NCI-H1417 treated with DMSO at 0.1 percent for 48 hours (cell line): ENCODE measurements around the gene BAX.

Experiments used
- DNase-seq: peaks from one replicate; lab custom pipeline; 2025; lab: John Stamatoyannopoulos, UW

BAX gene

DNA sequence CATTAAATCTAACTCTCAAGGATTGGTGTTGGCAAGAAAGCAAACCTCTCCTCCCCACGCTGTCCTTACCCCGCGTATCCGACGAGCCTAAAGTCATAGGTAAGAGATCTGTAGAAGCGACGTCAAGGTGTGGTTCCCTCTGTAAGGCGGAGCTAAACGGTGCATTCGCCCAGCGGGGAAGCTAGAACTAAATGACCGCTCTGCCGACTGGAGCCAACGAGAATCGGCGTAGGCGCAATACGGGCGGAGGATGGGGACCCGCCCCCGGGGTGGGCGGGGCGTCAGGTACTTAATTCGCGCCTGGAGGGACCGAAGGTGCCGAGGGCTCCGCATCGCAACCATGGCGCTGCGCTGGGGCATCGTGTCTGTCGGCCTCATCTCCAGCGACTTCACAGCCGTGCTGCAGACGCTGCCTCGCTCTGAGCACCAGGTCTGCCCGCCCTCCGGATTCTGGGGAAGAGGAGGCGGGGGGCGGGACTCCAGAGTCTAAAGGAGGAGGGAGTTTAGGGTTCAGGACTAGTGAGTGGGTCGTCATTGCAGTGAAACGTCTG is 21.2 kb upstream of the BAX start, which contains the start of gene DHDH:
Gene DHDH (plus strand): TSS at position 318 of the 551 bp plus-strand sequence. CDS start 23 bp downstream, at position 341.
- DNase-seq: peak; percentile 55

DNA sequence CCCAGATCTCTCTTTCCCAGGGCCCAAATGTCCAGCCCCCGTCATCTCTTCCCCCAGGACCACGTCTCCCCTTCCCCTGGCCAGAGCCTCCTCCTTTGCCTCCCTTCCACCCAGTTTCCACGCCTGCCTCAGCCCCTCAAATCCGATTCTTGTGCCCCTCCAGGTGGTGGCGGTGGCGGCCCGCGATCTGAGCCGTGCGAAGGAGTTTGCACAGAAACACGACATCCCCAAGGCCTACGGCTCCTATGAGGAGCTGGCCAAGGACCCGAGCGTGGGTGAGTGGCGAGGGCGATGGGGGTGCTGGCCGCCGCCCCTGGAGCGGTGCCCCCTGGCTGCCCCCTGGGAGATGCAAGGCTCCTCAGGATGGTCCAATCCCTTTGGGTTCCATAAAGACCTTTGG is 19.8 kb upstream of the BAX start:
- no peak for DNase-seq

GRCh38 chr19:48935864-48936263 is 18.8 kb upstream of the BAX start:
- no peak for DNase-seq

DNA sequence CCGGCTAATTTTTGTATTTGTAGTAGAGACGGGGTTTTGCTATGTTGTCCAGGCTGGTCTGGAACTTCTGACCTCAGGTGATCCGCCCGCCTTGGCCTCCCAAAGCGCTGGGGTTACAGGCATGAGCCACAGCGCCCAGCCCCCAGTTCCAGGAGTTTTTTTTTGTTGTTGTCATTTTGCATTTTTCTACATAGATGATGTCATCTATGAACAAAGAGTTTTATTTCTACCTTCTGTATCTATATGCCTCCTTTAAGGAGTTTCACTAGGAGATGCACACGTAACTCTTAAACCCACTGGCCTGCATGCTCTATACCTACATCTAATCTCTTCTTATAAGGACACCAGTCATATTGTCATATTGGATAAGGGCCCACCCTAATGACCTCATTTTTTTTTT is 16.4 kb upstream of the BAX start:
- DNase-seq: no peak

DNA sequence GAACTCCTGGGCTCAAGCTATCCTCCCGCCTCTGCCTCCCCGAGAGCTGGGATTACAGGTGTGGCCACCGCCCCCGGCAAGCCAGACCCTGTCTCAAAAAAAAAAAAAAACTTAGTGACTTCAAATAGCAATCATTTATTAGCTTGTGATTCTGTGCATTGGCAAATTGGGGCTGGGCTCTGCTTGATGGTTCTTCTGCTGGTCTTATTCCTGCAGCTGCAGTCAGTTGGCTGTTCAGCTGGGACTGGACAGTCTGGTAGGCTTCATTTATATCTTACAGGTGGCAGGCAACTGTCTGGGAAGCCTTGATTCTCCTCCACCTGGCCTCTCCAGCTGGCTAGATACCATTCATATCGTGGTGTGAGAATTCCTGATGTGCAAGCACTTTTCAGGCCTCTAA is 13.8 kb upstream of the BAX start:
- DNase-seq: no peak

- DNase-seq: no peak
These were observed 11.6 kb upstream of the BAX start for GRCh38 chr19:48943081-48943480.

GRCh38 chr19:48945415-48945814 is 9.3 kb upstream of the BAX start:
- no peak for DNase-seq

GRCh38 chr19:48945817-48946216 is 8.9 kb upstream of the BAX start:
- no peak for DNase-seq

- no peak for DNase-seq
These were observed 8.0 kb upstream of the BAX start for GRCh38 chr19:48946463-48947257.

DNA sequence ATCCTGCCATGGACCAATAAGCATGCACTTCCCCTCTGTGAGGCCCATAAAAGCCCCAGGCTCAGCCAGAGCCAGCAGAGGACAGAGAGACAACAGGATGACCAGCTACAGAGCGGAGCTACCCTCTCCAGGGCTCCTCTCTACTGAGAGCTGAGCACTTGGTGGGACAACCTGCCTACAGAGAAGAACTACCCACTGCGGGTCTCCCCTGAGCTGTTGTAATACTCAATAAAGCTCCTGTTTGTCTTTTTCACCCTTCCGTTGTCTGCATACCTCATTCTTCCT is 7.5 kb upstream of the BAX start:
- no peak for DNase-seq

DNA sequence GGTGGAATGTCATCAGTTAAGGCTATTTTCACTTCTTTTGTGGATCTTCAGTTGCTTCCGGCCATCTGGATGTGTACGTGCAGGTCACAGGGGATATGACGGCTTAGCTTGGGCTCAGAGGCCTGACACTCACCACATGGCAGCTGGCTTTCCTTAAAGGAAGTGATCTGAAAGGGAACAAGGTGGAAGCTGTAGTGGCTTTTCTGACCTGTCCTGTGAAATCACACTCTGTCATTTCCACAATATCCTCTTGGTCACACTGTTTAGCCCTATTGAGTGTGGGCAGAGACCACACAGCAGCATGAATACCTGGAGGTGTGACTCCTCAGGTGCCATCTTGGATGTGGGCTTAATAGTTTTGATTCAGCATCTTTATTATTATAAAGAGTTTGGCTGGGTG is 4.5 kb upstream of the BAX start:
- no peak for DNase-seq

GRCh38 chr19:48950830-48951519 is 3.7 kb upstream of the BAX start:
- DNase-seq: no peak

- DNase-seq: no peak
These were observed 1.5 kb upstream of the BAX start for GRCh38 chr19:48953141-48953540.

GRCh38 chr19:48953990-48954594 is 583 bp upstream of the BAX start:
- no peak for DNase-seq

- DNase-seq: no peak
These were observed 758 bp downstream of the BAX start for GRCh38 chr19:48955308-48955958.

- DNase-seq: no peak
These were observed 3.3 kb downstream of the BAX start for GRCh38 chr19:48958006-48958405.

- DNase-seq: no peak
These were observed 4.9 kb downstream of the BAX start for GRCh38 chr19:48959341-48960239.

- DNase-seq: no peak
These were observed 6.5 kb downstream of the BAX start for GRCh38 chr19:48961051-48961649.

DNA sequence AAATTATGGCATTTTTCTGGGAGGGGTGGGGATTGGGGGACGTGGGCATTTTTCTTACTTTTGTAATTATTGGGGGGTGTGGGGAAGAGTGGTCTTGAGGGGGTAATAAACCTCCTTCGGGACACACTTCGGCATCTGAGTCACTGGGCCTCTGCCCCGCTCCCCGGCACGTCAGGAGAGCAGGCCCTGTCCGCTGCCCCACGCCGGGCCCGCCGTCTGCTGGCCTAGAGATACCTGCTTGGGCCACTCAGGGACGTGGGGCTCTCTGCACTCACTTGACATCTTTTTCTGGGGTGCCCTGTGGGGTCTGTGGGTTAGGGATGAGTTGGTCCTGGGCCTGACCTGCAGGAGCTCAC is 7.0 kb downstream of the BAX start:
- no peak for DNase-seq

- no peak for DNase-seq
These were observed 7.6 kb downstream of the BAX start for GRCh38 chr19:48962029-48962848.
